ENCODE data around the gene ERLEC1.

DNA sequence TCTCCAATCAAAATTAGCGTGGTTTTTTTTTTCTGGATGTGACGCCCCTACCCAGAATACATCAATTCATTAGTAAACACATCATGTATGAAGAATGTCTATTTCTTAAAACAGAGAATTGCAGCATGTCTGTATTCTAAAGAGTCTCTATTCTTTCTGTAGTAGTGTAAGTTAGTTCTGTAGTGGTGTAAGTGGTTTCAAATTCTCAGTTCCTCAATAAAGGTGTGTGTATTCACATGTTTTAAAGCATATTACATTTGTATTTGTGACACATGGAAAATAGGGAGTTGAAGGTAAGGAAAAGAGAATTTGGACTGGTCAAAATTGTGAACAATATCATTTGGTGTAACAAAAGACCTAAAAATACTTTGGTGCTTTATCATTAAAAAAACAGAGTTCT is 80.9 kb downstream of the ERLEC1 start:
- TF ChIP-seq POLR2AphosphoS5 (IDR thresholded peaks at IDR 0.05) (no peak), EP300 (IDR thresholded peaks at IDR 0.05) (no peak)
- TF ChIP-seq, protein P1, sequence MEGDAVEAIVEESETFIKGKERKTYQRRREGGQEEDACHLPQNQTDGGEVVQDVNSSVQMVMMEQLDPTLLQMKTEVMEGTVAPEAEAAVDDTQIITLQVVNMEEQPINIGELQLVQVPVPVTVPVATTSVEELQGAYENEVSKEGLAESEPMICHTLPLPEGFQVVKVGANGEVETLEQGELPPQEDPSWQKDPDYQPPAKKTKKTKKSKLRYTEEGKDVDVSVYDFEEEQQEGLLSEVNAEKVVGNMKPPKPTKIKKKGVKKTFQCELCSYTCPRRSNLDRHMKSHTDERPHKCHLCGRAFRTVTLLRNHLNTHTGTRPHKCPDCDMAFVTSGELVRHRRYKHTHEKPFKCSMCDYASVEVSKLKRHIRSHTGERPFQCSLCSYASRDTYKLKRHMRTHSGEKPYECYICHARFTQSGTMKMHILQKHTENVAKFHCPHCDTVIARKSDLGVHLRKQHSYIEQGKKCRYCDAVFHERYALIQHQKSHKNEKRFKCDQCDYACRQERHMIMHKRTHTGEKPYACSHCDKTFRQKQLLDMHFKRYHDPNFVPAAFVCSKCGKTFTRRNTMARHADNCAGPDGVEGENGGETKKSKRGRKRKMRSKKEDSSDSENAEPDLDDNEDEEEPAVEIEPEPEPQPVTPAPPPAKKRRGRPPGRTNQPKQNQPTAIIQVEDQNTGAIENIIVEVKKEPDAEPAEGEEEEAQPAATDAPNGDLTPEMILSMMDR (IDR thresholded peaks at IDR 0.05), result no peak
